Retinal pigment epithelial cell (primary cell): Measurements from ENCODE around the gene CACNA1G.

Experiments
- DNase-seq: peaks from one replicate; pipeline ENCODE4 v3.0.0-alpha.2; 2010; ENCODE audit warnings: low read depth
- H3K4me3 ChIP-seq: 2 replicates; pipeline ENCODE4 v1.5.1; 2011; ENCODE audit warnings: mild to moderate bottlenecking, low read length, control low read depth, moderate library complexity
- CTCF ChIP-seq: conservative IDR thresholded peaks from 2 replicates; pipeline ENCODE4 v1.5.1; 2011; ENCODE audit warnings: low read depth, low read length, control low read depth, inconsistent platforms

Gene CACNA1G

GRCh38 chr17:50532452-50533024 lies 28.0 kb upstream of the CACNA1G start, which contains the start of gene EPN3:
Gene EPN3, plus strand, starts transcription at chr17:50532735. Its CDS starts 3,822 bp downstream, at chr17:50536557.
- no peak for DNase-seq
- no peak for TF ChIP-seq CTCF

GRCh38 chr17:50533185-50533584 lies 27.3 kb upstream of the CACNA1G start:
- no peak for TF ChIP-seq CTCF
- no peak for DNase-seq
- H3K4me3 ChIP-seq, result no peak overlapping the region

More at GRCh38 chr17:50532452-50533024, 28.0 kb upstream of the CACNA1G start, which contains the start of gene EPN3:
- no peak within 1 kb of the TSS for H3K4me3 ChIP-seq

- no peak for TF ChIP-seq CTCF
- H3K4me3 ChIP-seq, result no peak overlapping the region
- DNase-seq, result no peak
Observed at GRCh38 chr17:50533720-50534148, 26.8 kb upstream of the CACNA1G start.

- no peak for DNase-seq
- no peak overlapping the region for H3K4me3 ChIP-seq
- peak; percentile 36 for TF ChIP-seq CTCF
Observed at GRCh38 chr17:50534222-50534978, 26.1 kb upstream of the CACNA1G start.

- H3K4me3 ChIP-seq, result no peak overlapping the region
- TF ChIP-seq CTCF, result no peak
- DNase-seq, result no peak
Observed at GRCh38 chr17:50534979-50535326, 25.6 kb upstream of the CACNA1G start.

GRCh38 chr17:50535407-50535806 lies 25.1 kb upstream of the CACNA1G start:
- DNase-seq, result no peak
- TF ChIP-seq CTCF, result no peak
- H3K4me3 ChIP-seq, result no peak overlapping the region
